Peyer's patch (tissue), 4 donors: ENCODE measurements around the gene UBE3C.

Source experiments
- POLR2A ChIP-seq, 2 donors: fragments of 450-650 bp; IDR thresholded peaks; one replicate each; pipeline ENCODE4 v1.5.1; 2017; ENCODE audit warnings: antibody characterized with exemption in 2 of 2, mild to moderate bottlenecking in 2 of 2, moderate library complexity in 2 of 2
- TF ChIP-seq, protein P1 (sequence below), 6 experiments: fragments of 450-650 bp in 4 of 6; fragments of 200-600 bp in 2 of 6; sonication (generic) in 1 of 6; IDR thresholded peaks; one replicate each; pipeline ENCODE4 v1.5.1; 2017 to 2019; ENCODE audit warnings: antibody characterized with exemption in 6 of 6, mild to moderate bottlenecking in 3 of 6, moderate library complexity in 1 of 6

DNA sequence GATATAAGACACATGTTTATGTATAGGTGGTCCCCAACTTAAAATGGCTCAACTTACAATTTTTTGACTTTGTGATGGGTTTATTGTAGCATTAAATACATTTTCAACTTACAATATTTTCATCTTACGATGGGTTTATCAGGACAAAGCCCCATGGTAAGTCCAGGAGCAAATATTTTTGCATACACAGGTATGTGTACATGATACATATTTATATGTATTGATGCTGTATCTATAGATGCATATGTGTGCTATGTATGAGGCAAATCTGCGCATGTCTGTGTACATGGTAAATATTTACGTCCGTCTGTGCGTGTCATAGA lies 664 bp upstream of the UBE3C start:
- TF ChIP-seq, protein P1, sequence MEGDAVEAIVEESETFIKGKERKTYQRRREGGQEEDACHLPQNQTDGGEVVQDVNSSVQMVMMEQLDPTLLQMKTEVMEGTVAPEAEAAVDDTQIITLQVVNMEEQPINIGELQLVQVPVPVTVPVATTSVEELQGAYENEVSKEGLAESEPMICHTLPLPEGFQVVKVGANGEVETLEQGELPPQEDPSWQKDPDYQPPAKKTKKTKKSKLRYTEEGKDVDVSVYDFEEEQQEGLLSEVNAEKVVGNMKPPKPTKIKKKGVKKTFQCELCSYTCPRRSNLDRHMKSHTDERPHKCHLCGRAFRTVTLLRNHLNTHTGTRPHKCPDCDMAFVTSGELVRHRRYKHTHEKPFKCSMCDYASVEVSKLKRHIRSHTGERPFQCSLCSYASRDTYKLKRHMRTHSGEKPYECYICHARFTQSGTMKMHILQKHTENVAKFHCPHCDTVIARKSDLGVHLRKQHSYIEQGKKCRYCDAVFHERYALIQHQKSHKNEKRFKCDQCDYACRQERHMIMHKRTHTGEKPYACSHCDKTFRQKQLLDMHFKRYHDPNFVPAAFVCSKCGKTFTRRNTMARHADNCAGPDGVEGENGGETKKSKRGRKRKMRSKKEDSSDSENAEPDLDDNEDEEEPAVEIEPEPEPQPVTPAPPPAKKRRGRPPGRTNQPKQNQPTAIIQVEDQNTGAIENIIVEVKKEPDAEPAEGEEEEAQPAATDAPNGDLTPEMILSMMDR (IDR thresholded peaks at IDR 0.05): no peak
- no peak for TF ChIP-seq POLR2A (IDR thresholded peaks at IDR 0.05)
